HG03457 (cell line): ENCODE measurements around the gene DDX18.
A peak's percentile ranks its signal among the peaks of the same experiment; 100 is the strongest.

Source experiments
- ATAC-seq: cut with Tn5 transposase; IDR thresholded peaks from one replicate; pipeline ENCODE4 v1.9.1; 2021; ENCODE audit warnings: moderate number of reproducible peaks; ENCODE audit not compliant: unreplicated experiment

Gene DDX18

DNA sequence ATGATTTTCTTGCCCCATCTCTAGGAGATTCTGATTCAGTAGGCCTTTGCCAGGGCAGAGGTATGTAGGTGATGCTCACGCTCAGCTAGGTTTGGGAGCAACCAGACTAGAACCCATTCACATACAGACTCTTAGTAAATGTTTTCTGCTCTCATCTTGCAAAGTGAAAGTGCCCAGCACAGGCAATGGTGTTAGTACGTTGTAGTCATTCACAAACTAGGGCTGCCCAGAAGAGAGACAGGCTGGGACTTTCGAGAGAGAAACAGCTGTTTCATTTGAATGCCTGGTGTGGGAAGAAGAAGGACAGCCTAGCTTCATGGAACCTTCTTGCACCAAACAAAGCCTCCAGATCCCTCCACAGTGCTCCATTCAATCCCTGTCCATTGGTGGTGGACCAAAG, 19.4 kb downstream of the DDX18 start:
- no peak for ATAC-seq

DNA sequence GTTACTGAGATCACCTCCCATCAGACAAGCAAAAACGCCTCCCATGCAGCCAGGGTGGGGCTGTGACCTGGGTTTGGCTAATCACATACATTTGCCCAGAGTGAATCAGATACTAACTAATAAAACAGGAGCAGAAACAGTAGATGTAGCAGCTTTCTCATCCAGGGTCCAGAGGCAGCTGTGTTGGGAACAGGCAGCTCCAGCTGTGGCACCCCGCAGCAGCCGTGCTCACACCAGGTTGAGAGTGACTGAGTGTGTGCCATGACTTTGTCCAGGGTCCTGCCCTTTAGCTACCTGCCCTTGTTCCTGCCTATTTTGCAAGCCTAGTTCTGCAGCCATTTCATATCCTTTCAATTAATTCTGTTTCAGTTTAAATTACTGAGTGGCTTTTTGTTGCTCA, 20.5 kb downstream of the DDX18 start:
- ATAC-seq = no peak

DNA sequence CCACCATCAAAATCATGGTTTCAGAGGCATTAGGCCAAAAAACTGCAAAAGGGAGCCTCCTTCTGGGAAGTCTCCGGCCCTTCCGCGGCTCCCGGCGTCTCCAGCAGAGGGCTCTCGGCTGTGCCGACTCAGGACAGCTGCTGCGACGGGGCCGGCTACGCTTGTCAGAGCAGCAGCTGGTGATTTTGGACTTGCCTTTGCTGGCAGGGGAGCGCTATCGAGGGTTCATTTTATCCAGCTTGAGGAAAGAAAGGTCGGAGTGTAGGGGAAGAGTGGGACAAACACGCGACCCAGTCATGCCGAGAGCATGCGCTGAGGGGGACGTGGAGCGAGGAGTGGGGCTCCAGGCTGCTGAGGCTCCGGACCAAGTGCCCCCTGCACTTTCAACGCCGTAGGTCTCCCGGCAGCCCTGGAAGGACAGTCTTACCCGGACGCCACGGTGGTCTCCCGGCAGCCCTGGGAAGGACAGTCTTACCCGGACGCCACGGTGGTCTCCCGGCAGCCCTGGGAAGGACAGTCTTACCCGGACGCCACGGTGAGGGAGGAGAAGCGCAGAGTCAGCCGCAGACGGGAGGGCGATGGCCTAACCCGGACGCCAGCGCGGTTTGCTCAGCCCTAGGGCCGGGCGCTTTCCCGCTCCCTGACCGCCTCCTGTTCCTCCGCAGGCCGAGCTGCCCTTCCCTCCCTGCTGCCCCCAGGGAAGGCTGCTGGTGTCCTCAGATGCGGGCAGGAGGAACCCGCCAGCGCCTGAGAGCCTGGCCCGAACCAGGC, 21.7 kb downstream of the DDX18 start:
- peak; percentile 93 for ATAC-seq

DNA sequence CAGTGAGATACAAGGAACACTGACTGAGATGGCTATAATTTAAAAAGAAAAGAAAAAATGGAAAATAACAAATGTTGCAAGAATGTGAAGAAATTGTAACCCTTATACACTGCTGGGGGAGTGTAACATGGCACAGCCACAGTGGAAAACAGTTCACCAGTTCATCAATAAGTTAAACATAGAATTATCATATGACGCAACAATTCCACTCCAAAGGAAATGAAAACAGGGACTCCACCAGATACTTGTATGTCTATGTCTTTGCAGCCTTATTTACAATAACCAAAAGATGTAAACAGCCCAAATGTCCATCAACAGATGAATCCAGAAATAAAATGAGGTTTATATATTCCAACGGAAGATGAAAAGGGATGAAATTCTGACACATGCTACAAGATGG, 30.8 kb downstream of the DDX18 start:
- no peak for ATAC-seq

DNA sequence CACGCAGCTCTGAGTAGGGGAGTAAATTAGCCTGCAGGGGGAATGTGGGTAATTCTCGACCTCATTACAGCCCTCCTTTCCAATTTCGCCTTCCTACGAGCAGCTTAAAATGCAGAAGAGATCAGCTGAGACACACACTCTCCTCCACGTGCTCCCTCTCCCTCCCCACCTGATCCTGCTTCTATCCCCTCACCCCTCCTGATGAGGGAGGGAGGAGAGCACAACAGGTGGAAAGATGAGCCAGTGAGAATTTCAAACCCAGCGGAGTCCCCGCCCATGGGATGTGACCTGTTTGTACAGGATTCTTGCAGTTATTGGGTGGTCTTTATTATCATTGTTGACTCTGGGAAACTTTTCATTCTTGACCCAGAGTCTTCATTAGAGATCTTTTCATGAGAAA, 35.5 kb downstream of the DDX18 start:
- ATAC-seq = no peak

DNA sequence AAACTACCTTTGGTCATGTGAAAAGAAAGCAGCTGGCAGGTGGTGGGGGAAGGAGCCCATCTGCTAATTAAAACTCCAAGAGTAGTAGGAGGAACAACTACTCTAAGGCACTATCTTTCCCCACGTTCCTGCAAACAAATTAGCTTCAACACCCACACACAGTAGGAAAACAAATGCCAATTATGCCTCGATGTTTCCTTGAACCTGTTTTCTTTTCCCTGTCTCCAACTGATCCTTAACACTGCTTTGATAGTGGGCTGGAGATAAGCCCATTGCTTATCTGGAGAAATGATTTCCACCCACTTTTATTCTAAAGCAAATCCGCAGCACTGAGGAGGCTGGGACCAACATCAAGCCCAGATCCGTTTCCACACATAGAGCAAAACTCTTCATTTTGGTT, 36.0 kb downstream of the DDX18 start:
- ATAC-seq = no peak

DNA sequence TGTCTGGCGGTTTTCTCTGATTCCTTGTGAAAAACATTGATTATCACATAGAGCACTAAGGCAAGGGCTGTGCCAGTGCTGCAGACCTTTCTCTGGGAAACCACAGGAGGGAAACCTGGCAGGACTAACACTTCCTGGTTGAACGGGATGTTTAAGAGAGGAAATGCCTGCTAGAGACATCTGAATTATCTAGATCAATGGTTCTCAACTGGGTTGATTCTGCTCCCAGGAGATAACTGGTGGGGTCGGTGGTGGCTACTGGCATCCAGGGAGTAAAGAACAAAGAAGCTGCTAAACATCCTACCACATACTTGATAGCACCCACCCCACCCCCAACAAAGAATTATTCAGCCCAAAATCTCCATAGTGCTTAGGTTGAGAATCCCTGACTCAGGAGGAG, 37.5 kb downstream of the DDX18 start:
- ATAC-seq = no peak

DNA sequence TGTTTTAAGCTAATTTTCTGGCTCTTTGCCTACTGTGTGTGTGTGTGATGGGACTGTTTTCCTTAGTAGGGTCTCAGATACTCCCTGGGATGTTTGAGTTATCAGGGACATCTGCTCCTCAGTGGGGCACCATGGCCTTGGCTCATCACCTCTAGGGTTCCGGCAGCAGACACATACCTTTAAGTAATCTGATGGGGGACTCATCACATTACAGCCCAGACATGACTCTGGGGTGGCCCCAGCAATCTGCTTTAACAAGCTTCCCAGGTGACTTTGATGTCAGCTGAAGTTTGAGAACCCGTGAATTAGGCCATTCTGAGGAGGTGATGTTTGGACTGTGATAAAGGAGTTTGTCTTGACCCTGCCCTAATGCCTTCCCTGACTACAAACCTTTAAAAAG, 38.8 kb downstream of the DDX18 start:
- ATAC-seq = no peak

DNA sequence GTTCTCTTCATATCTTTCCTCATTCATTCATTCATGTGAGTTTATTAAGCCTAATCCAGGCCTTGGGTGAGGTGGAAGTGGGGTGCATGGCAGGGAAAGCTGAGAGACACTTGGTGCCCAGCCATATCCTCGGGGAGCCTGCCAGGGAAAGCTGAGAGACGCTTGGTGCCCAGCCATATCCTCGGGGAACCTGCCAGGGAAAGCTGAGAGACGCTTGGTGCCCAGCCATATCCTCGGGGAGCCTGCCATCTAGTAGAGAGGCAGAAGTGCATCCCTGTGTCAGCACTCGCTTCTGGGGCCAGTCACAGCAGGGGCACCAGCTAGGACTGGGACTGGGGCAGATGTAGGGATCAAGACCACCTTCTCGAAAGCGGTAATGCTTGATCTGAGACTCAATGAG, 39.4 kb downstream of the DDX18 start:
- no peak for ATAC-seq

DNA sequence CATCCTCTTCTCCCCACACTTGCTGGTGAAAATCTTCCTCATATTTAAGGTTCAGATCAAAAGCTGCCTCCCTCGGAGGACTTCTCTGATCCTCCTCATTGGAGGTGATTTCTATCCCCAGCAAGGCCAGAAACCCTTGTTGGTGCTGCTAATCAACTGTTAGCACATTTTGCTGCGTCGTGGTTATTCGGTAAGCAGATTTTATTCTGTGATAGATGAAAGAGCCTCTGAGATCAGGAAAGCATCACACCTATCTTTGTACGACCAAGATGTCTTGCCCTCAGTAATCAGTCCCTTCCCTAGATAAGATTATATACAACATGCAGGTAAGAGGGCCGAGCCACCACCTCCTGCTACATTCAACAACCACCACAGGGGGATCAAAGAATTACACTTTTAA, 40.1 kb downstream of the DDX18 start:
- no peak for ATAC-seq

DNA sequence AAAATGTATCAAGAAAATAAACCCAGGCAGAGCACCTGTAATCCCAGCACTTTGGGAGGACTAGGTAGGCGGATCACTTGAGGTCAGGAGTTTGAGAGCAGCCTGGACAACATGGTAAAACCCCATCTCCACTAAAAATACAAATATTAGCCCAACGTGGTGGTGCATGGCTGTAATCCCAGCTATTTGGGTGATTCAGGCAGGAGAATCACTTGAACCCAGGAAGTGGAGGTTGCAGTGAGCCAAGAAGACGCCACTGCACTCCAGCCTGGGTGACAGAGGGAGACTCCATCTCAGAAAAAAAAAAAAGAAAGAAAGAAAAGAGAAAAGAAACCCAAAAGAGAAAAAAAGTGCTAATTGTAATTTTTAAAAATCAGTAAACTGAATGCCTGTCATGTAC, 41.4 kb downstream of the DDX18 start:
- ATAC-seq = no peak

DNA sequence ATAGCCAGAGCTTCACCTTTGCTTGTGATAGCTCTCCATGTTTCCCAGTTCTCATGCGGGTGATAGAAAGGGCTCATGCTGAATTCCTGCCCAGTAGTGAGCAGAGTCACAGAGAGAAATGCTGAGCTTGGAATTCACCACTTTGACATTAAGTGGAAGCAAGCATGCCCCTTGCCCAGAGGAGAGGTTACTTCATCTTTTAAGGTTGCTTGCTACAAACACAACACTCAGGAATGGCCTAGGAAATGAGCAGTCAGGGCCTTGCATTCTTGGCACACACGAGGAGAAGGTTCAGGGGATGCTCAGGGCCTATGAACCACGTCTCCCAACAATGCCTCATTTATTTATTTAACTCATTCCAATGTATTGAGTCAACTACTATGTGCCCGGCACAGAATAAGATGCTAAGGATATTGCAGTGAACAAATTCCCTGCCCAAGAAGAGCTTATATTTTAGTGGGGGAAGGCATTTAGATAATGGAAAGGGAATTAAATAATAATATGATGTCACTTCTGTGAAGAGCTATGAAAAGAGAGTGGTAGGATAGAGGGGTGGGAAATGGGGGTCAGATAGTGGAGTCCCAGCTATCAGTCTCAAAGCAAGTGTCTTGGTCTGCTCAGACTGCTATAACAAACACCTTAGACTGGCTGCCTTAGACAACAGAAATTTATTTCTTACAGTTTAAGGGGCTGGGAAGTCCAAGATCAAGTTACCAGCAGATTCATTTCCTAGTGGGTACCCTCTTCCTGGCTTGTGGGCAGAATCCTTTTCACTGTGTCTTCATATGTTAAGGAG, 42.1 kb downstream of the DDX18 start:
- ATAC-seq = no peak

DNA sequence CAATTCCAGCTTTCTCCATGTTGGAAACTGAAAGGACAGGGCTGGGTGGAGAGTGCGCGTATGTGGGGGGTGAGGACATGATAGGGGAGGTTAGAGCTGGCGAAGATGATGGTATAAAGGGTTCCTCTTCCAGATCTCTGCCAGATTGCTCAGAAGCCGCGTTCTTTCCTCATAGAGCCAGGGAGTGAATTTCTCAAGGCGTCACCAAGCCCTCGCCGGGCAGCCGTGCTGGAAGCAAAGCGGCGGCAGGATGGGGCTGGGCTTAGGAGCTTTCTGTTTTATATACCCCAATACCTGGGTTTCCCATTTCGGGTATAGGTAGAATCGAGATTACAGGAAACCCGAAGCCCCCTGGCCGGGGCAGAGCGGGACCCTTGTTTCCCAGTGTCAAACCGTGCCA, 43.8 kb downstream of the DDX18 start:
- ATAC-seq = no peak

DNA sequence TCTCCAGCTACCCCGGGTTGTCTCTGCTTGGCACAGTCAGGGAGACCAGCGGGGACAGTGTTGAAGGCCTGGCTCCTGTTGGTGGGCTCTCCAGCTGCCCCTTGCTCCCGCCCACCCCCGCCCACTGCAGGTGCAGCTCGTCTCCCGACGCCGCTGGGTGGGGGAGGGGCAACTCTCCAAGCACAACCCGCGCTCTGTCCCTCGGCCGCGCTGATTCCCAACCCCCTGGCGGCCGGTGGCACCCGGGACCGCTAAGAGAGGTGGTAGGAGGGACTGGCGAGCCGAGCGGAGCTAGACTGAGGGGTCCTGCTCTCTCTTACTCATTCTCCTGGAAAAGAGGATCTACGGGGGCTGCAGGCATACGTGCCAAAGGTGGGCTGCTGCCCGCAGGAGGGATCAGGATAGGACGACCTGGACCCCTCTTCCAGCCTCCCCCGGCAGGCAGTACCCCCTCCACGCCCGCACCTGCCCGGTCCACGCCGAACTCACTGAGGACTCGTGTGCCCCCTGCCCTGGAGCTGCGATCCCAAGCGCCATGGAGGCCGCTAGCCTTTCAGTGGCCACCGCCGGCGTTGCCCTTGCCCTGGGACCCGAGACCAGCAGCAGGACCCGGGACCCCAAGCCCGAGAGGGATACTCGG, 44.5 kb downstream of the DDX18 start:
- no peak for ATAC-seq

DNA sequence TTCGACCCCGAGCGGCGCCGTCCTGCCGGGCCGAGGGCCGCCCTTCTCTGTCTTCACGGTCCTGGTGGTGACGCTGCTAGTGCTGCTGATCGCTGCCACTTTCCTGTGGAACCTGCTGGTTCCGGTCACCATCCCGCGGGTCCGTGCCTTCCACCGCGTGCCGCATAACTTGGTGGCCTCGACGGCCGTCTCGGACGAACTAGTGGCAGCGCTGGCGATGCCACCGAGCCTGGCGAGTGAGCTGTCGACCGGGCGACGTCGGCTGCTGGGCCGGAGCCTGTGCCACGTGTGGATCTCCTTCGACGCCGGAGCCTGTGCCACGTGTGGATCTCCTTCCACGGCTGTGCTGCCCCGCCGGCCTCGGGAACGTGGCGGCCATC, 45.0 kb downstream of the DDX18 start:
- no peak for ATAC-seq

DNA sequence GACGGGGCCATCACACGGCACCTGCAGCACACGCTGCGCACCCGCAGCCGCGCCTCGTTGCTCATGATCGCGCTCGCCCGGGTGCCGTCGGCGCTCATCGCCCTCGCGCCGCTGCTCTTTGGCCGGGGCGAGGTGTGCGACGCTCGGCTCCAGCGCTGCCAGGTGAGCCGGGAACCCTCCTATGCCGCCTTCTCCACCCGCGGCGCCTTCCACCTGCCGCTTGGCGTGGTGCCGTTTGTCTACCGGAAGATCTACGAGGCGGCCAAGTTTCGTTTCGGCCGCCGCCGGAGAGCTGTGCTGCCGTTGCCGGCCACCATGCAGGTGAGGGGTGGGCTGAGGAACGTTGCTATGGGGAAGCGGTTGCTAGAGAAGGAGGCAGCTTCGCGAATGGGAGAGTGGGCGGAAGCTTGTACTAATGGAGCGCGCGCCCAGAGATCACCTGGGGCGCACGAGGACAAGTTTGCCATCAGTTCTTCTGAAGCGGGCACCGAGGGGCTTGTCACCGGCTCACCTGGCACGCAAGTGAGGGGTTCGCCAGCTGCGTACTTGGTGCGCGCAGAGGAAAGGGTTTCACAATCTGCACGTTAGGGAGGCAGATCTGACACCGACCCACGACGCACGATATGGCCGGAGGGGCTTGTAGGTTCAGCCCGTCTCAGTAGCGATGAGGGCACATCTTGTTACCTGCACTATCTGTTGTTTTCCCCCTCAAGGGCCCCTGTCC, 45.6 kb downstream of the DDX18 start:
- no peak for ATAC-seq

DNA sequence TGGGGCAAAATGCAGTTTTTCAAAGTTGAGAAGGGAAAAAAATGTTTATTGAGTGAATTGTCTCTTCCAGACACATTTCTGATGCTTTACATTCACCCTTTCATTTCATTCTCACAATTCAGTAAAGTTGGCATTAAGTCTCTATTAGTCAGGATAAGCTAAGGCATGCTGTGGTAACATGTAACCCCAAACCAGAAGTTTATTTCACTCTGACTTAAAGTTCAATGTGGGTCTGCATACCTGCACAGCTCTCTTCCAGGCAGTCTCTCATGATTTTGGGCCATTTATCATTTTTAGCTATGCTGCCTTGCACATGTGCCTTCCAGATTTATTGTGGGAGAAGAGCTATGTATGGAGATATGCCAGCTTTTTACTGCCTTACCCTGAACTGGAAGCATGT, 48.0 kb downstream of the DDX18 start:
- no peak for ATAC-seq

DNA sequence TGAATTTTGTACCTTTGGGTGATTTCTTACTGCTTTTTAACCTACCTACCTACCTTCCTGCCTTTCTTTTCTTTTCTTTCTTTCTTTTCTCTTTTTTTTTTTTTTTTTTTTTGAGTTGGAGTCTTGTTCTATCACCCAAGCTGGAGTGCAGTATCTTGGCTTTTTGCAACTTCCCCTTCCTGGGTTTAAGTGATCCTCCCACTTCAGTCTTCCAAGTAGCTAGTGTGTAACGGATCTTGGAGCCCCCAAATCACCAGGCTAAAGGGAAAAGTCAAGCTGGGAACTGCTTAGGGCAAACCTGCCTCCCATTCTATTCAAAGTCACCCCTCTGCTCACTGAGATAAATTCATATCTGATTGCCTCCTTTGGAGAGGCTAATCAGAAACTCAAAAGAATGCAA, 61.3 kb downstream of the DDX18 start:
- ATAC-seq = no peak

DNA sequence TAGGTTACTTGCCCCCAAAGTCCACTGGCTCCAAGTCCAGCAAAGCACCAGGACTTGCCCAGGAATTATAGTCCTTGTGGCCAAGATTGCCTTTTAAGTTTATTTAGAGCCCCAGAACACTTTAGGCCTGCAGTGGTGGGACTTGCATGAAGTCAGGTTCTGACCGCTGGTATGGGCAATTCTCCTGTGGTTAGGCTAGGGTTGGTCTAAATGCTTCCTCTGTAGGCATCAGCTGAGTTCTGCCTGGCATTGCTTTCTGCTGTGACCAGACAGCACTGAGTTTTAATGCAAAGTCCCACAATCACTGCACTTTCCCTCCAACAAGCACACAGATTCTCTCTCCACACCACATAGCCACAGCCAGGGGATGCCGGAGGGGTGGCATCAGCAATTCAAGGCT, 64.5 kb downstream of the DDX18 start:
- no peak for ATAC-seq
